ENCODE measurements around the gene HECW1. TPM values are rescaled to one million over a fixed set of nuclear protein-coding genes. Genes with fewer than 3 reads are reported as not detected.

HECW1 gene
- total and polyA plus RNA-seq, 11 donors = 0.23 TPM; not detected in 10

DNA sequence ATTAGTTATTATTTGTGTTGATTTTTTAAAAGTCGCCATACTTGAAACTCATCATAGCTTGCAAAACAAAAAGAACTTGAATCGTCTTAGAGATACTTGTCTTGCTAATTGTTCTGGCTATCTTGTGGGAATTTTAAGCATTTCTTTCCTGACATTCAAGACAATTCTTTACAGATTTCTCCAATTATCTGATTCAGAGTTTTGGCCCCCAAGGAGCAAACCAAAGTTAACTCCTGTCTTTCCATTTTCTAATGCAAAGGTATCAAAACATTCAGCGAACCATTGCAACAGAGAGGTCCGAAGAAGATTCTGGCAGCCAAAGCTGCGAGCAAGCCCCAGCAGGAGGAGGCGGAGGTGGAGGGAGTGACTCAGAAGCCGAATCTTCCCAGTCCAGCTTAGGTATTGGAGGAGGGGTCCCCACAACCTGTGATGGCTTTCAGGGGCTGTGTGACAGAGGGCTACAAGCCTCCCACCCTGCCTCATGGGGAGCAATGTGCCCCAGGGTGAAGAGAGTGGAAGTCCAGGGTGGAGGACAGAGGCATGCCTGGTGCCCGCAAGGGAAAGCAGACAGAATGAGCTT, 351.0 kb downstream of the HECW1 start:
- DNase-seq (no peak), ATAC-seq (no peak)
- no peak for TF ChIP-seq POLR2A (IDR thresholded peaks at IDR 0.05)
- TF ChIP-seq, protein P1, sequence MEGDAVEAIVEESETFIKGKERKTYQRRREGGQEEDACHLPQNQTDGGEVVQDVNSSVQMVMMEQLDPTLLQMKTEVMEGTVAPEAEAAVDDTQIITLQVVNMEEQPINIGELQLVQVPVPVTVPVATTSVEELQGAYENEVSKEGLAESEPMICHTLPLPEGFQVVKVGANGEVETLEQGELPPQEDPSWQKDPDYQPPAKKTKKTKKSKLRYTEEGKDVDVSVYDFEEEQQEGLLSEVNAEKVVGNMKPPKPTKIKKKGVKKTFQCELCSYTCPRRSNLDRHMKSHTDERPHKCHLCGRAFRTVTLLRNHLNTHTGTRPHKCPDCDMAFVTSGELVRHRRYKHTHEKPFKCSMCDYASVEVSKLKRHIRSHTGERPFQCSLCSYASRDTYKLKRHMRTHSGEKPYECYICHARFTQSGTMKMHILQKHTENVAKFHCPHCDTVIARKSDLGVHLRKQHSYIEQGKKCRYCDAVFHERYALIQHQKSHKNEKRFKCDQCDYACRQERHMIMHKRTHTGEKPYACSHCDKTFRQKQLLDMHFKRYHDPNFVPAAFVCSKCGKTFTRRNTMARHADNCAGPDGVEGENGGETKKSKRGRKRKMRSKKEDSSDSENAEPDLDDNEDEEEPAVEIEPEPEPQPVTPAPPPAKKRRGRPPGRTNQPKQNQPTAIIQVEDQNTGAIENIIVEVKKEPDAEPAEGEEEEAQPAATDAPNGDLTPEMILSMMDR (IDR thresholded peaks at IDR 0.05) = no peak
- 63 to 72% (median 64%) methylated on average over 8 of the region's 8 CpGs for WGBS, 4 donors
- no peaks in the 10 kb centered on the region for H3K36me3 ChIP-seq
- H3K4me3 ChIP-seq = no peak overlapping the region
- H3K9me3 ChIP-seq = no peaks in the 10 kb centered on the region
- H3K27me3 ChIP-seq = no peaks in the 10 kb centered on the region
- H3K4me1 ChIP-seq = peaks cover 0 to 21% (median 4%) of the 10 kb centered on the region in 12 donors
- no peak overlapping the region for H3K27ac ChIP-seq
- intact Hi-C loops (cut with DNase I) = loop anchor here in 2 of 10 donors (10.0 kb wide), 1 partner anchor 241 kb away; no protein-coding TSS in a partner anchor

DNA sequence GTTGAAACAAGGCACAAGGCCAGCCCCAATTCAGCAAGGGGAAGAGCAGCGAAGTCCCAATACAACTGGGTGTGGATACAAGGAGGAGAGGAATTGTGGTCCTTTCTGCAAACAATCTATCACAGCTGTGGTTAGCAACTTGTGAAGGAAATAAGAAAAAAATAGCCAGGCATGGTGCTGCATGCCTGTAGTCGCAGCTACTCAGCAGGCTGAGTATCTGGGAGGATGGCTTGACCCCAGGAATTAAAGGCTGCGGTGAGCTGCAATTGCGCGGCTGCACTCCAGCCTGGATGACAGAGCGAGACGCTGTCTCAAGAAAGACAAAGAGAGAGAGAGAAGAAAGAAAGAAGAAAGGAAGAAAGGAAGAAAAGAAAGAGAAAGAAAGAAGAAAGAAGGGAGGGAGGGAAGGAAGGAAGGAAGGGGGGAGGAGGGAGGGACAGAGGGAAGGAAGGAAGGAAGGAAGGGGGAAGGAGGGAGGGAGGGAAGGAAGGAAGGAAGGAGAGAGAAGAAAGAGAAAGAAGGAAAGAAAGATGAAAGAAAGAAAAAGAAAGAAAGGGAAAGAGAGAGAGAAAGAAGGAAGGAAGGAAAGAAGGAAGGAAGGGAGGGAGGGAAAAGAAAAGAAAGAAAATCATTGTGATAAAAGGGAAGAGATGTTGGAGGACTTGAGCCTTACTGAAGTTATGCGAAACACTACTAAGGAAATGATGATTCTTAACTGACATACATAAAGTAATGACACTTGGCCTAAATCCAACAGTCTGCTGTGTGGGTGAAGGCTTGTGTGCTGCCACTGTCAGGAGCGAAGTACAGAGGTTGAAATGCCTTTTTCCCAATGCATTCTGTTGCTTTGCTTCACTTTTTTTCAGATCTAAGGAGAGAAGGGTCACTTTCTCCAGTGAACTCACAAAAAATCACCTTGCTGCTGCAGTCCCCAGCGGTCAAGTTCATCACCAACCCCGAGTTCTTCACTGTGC, 353.4 kb downstream of the HECW1 start:
- Histone ChIP-seq H3K9me3 (no peaks in the 10 kb centered on the region), H3K4me1 (peaks cover 0 to 19% (median 4%) of the 10 kb centered on the region in 12 donors), H3K27ac (no peak overlapping the region), H3K27me3 (no peaks in the 10 kb centered on the region), H3K36me3 (no peaks in the 10 kb centered on the region), H3K4me3 (no peak overlapping the region)
- intact Hi-C loops (cut with DNase I) = loop anchor here in 2 of 10 donors (10.0 kb wide), 1 partner anchor 239 kb away; no protein-coding TSS in a partner anchor
- TF ChIP-seq, protein P1 (IDR thresholded peaks at IDR 0.05) = no peak
- no peak for TF ChIP-seq POLR2A (IDR thresholded peaks at IDR 0.05)
- DNase-seq (no peak), ATAC-seq (no peak)
- WGBS, 4 donors = 83 to 87% (median 86%) methylated on average over 11 of the region's 11 CpGs

DNA sequence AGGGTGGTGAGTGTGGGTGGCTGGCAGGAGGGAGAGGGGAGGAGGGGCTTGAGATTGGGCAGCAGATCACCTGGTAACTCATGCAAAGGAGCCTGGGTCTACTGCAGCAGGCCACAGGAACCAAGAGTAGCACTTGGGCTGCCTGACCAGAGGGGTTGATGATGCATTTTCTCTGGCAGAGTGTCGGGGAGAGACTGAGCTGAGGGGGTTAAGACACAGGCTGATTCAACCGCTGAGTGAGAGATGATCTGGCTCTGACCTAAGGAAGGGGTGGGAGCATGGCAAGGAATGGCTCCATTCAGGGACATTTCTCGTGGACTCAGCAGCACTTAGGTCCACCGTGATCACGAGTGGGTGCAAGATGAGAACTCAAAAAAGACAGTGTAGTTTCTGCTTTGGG, 355.0 kb downstream of the HECW1 start:
- H3K36me3 ChIP-seq = no peaks in the 10 kb centered on the region
- H3K27me3 ChIP-seq = no peaks in the 10 kb centered on the region
- H3K27ac ChIP-seq = no peak overlapping the region
- intact Hi-C loops (cut with DNase I) = loop anchor here in 2 of 10 donors (10.0 kb wide), 1 partner anchor 237 kb away; no protein-coding TSS in a partner anchor
- ATAC-seq (no peak), DNase-seq (no peak)
- peaks cover 0 to 13% (median 3%) of the 10 kb centered on the region in 12 donors for H3K4me1 ChIP-seq
- WGBS, 4 donors = 62 to 74% (median 65%) methylated on average over 5 of the region's 5 CpGs
- TF ChIP-seq, protein P1 (IDR thresholded peaks at IDR 0.05) = no peak
- no peak for TF ChIP-seq POLR2A (IDR thresholded peaks at IDR 0.05)
- H3K4me3 ChIP-seq = no peak overlapping the region
- no peaks in the 10 kb centered on the region for H3K9me3 ChIP-seq

DNA sequence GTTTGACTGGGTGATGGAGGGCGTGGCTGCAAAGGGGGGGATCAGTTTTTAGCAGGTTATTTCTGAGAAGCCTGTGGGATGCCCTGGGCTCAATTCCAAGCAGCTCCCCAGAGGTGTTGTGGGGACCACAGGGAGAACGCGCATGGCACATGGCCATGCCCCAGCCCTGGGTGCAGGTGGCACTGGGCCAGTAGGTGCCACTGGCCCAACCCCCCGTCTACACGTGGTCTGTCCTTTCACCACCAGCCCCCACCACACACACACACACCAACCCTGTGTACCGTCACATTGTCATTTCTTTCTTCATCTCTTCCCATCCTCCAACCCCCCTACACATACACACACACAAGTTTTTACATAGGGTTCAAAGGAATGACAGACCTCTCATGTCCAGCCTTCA, 355.4 kb downstream of the HECW1 start:
- WGBS, 4 donors = 87 to 93% (median 91%) methylated on average over 6 of the region's 6 CpGs
- Histone ChIP-seq H3K4me1 (peaks cover 0 to 9% (median under 1%) of the 10 kb centered on the region in 12 donors), H3K36me3 (no peaks in the 10 kb centered on the region), H3K4me3 (no peak overlapping the region), H3K27ac (no peak overlapping the region), H3K27me3 (no peaks in the 10 kb centered on the region), H3K9me3 (no peaks in the 10 kb centered on the region)
- DNase-seq = no peak
- intact Hi-C loops (cut with DNase I) = loop anchor here in 2 of 10 donors (10.0 kb wide), 1 partner anchor 237 kb away; no protein-coding TSS in a partner anchor
- TF ChIP-seq, protein P1 (IDR thresholded peaks at IDR 0.05) = no peak
- no peak for TF ChIP-seq POLR2A (IDR thresholded peaks at IDR 0.05)
- no peak for ATAC-seq

Measured in heart left ventricle (tissue), 16 donors.